NCI-H2171 (cell line): ENCODE results near the gene UVSSA.
"Not testable (repeated sequence)": the region's sequence is repeated elsewhere in the genome, so short reads cannot be mapped to it uniquely, and the experiment has no call there.

Source experiments
- DNase-seq: peaks from one replicate; lab custom pipeline; 2025; lab: John Stamatoyannopoulos, UW

The UVSSA gene

GRCh38 chr4:1421657-1422056, 74.6 kb downstream of the UVSSA start:
- no peak for DNase-seq

DNA sequence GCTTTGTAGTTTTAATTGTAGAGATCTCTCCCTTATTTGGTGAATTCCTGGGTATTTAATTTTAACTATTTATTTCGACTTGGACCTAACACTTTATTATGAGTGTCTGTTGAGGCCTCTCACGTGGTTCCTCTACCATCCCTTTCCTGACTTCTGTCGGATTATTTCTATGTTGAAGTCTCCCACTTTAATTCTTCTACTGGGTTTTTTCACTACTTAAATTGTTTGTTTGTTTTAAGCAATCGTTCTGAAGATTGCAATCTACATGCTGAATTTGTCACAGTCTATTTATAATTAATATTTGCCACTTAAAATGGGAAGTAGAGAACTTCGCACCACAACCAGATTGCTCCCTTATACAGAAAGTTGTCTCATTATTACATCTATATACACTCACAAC, 80.0 kb downstream of the UVSSA start:
- no peak for DNase-seq

DNA sequence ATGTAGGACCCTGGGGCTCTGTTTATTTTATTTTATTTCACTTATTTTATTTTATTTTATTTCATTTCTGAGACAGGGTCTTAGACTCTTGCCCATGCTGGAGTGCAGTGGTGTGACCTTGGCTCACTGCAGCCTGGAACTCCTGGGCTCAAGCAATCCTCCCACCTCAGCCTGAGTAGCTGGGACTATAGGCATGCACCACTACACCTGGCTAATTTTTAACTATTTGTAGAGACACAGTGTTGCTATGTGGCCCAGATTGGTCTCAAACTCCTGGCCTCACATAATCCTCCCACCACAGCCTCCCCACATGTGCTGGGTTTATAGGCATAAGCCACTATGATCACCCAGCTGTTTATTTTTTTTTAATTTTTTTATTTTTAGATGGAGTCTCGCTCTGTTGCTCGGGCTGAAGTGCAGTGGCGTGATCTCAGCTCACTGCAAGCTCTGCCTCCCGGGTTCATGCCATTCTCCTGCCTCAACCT, 96.7 kb downstream of the UVSSA start:
- not testable (repeated sequence) for DNase-seq
